K562 (cell line): Measurements from ENCODE around the gene ANKRD16. TPM values are rescaled to one million over a fixed set of nuclear protein-coding genes. Genes with fewer than 3 reads are reported as not detected.

Experiments
- AFF1 ChIP-seq, 2 experiments: fragments of 450-650 bp; IDR thresholded peaks; 2 replicates each; pipeline ENCODE4 v1.6.1; 2018; ENCODE audit warnings: mild to moderate bottlenecking in 2 of 2, low read depth in 1 of 2; ENCODE audit not compliant: partially characterized antibody in 2 of 2
- BCOR ChIP-seq: fragments of 450-650 bp; IDR thresholded peaks from 2 replicates; pipeline ENCODE4 v1.6.1; 2016
- E2F8 ChIP-seq: fragments of 450-650 bp; IDR thresholded peaks from 2 replicates; pipeline ENCODE4 v1.7.1; 2018; ENCODE audit warnings: mild to moderate bottlenecking, low read depth; ENCODE audit not compliant: partially characterized antibody
- FOXP1 ChIP-seq: sonication (generic); formaldehyde crosslinking; IDR thresholded peaks from 2 replicates; pipeline ENCODE4 v1.8.0; 2022; ENCODE audit warnings: mild to moderate bottlenecking, missing genetic modification reagents
- KLF1 ChIP-seq: fragments of 450-650 bp; IDR thresholded peaks from 2 replicates; pipeline ENCODE4 v1.6.1; 2016; ENCODE audit warnings: missing genetic modification characterization, missing compliant biosample characterization
- ZNF124 ChIP-seq: sonication (generic); formaldehyde crosslinking; IDR thresholded peaks from 2 replicates; pipeline ENCODE4 v1.8.1; 2022; ENCODE audit warnings: missing genetic modification reagents
- polyA plus RNA-seq, 8 experiments: library from polyadenylated mRNA; depleted of rRNA in 4 of 8; stranded (reverse) in 5 of 8; unstranded in 3 of 8; fragments of >200 nt; fragmentation: Nextera tagmentation in 2 of 8; fragmentation: Illumina TruSeq in 1 of 8; extraction: Ambion mirVana in 2 of 8; extraction: Trizol in 1 of 8; gene quantifications; 2 replicates each; pipeline versions ENCODE4 v1.2.1 to v1.2.3, GENCODE V29; 2011 to 2014; ENCODE audit warnings: inconsistent platforms in 1 of 8, missing spikeins in 1 of 8
- total RNA-seq, 7 experiments: library from RNA; depleted of rRNA in 6 of 7; stranded (reverse); fragments of >200 nt in 6 of 7; fragmentation: Illumina TruSeq in 2 of 7; extraction: Trizol in 2 of 7; gene quantifications; 2 replicates each; pipeline versions ENCODE4 v1.2.1 to v1.2.3, GENCODE V29; 2011 to 2021; ENCODE audit warnings: low replicate concordance in 1 of 7
- TF ChIP-seq, protein P1 (sequence below): sonication (generic); formaldehyde crosslinking; IDR thresholded peaks from 2 replicates; pipeline ENCODE4 v1.8.0; 2022; ENCODE audit warnings: mild to moderate bottlenecking, missing genetic modification reagents
- TF ChIP-seq, protein P2 (sequence below): fragments of 200-800 bp; sonication (Bioruptor generic); IDR thresholded peaks from 2 replicates; pipeline ENCODE4 v1.6.1; 2016; ENCODE audit warnings: missing genetic modification characterization, missing compliant biosample characterization

ANKRD16 gene
- total and polyA plus RNA-seq, 9 of the 15 experiments (the other 6 are each of a cell fraction or from before 2014, with no cell fraction given) = 1.5 to 16.0 (median 9.5) TPM

GRCh38 chr10:5888843-5889623, 660 bp downstream of the ANKRD16 start (continued):
- no peak for TF ChIP-seq E2F8
- TF ChIP-seq BCOR = no peak
- TF ChIP-seq KLF1 = no peak
- TF ChIP-seq, protein P1, sequence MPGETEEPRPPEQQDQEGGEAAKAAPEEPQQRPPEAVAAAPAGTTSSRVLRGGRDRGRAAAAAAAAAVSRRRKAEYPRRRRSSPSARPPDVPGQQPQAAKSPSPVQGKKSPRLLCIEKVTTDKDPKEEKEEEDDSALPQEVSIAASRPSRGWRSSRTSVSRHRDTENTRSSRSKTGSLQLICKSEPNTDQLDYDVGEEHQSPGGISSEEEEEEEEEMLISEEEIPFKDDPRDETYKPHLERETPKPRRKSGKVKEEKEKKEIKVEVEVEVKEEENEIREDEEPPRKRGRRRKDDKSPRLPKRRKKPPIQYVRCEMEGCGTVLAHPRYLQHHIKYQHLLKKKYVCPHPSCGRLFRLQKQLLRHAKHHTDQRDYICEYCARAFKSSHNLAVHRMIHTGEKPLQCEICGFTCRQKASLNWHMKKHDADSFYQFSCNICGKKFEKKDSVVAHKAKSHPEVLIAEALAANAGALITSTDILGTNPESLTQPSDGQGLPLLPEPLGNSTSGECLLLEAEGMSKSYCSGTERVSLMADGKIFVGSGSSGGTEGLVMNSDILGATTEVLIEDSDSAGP = no peak
- TF ChIP-seq AFF1 (IDR thresholded peaks at IDR 0.05; ENCODE audit: low read depth in 1 of 2, partially characterized antibody in 2 of 2) = no peak
- TF ChIP-seq, protein P2, sequence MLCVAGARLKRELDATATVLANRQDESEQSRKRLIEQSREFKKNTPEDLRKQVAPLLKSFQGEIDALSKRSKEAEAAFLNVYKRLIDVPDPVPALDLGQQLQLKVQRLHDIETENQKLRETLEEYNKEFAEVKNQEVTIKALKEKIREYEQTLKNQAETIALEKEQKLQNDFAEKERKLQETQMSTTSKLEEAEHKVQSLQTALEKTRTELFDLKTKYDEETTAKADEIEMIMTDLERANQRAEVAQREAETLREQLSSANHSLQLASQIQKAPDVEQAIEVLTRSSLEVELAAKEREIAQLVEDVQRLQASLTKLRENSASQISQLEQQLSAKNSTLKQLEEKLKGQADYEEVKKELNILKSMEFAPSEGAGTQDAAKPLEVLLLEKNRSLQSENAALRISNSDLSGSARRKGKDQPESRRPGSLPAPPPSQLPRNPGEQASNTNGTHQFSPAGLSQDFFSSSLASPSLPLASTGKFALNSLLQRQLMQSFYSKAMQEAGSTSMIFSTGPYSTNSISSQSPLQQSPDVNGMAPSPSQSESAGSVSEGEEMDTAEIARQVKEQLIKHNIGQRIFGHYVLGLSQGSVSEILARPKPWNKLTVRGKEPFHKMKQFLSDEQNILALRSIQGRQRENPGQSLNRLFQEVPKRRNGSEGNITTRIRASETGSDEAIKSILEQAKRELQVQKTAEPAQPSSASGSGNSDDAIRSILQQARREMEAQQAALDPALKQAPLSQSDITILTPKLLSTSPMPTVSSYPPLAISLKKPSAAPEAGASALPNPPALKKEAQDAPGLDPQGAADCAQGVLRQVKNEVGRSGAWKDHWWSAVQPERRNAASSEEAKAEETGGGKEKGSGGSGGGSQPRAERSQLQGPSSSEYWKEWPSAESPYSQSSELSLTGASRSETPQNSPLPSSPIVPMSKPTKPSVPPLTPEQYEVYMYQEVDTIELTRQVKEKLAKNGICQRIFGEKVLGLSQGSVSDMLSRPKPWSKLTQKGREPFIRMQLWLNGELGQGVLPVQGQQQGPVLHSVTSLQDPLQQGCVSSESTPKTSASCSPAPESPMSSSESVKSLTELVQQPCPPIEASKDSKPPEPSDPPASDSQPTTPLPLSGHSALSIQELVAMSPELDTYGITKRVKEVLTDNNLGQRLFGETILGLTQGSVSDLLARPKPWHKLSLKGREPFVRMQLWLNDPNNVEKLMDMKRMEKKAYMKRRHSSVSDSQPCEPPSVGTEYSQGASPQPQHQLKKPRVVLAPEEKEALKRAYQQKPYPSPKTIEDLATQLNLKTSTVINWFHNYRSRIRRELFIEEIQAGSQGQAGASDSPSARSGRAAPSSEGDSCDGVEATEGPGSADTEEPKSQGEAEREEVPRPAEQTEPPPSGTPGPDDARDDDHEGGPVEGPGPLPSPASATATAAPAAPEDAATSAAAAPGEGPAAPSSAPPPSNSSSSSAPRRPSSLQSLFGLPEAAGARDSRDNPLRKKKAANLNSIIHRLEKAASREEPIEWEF (CRISPR knock-in tag) = no peak
- no peak; the same call in 1 of the 2 replicates for TF ChIP-seq ZNF124
- no peak for TF ChIP-seq FOXP1
